K562 (cell line): ENCODE results near the gene PCBD1. TPM values are rescaled to one million over a fixed set of nuclear protein-coding genes. Genes with fewer than 3 reads are reported as not detected.

ENCODE experiments used
- BMI1 ChIP-seq: fragments of 150-350 bp; IDR thresholded peaks from 2 replicates; pipeline ENCODE4 v1.6.1; 2014; ENCODE audit warnings: low read length
- CREM ChIP-seq: IDR thresholded peaks from 2 replicates; pipeline ENCODE4 v1.6.1; 2014; ENCODE audit warnings: antibody characterized with exemption, low read depth
- FOXK1 ChIP-seq: sonication (generic); formaldehyde crosslinking; IDR thresholded peaks from 2 replicates; pipeline ENCODE4 v1.8.0; 2022; ENCODE audit warnings: missing genetic modification reagents, mild to moderate bottlenecking, borderline replicate concordance
- FOXM1 ChIP-seq, 2 experiments: fragments of 450-650 bp in 1 of 2; sonication (generic) in 1 of 2; formaldehyde crosslinking in 1 of 2; IDR thresholded peaks; 2 replicates each; pipeline versions ENCODE4 v1.6.1 to v1.9.0; 2017 to 2022; ENCODE audit warnings: low read depth in 2 of 2, mild to moderate bottlenecking in 2 of 2, missing genetic modification reagents in 1 of 2, moderate library complexity in 1 of 2
- HMG20A ChIP-seq: fragments of 450-650 bp; formaldehyde crosslinking; conservative IDR thresholded peaks from 2 replicates; pipeline ENCODE4 v1.4.0; 2020; ENCODE audit warnings: mild to moderate bottlenecking, mixed read lengths
- ILK ChIP-seq: fragments of 450-650 bp; IDR thresholded peaks from 2 replicates; pipeline ENCODE4 v1.6.1; 2016; ENCODE audit warnings: missing genetic modification characterization, low read depth, mild to moderate bottlenecking, missing compliant biosample characterization, moderate library complexity, borderline replicate concordance
- MAZ ChIP-seq, 2 experiments: fragments of 450-650 bp in 1 of 2; sonication (generic) in 1 of 2; formaldehyde crosslinking; IDR thresholded peaks in 1 of 2; conservative IDR thresholded peaks in 1 of 2; 2 replicates each; pipeline versions ENCODE4 v1.4.0 to v1.5.0; 2020; ENCODE audit warnings: mild to moderate bottlenecking in 1 of 2, missing genetic modification reagents in 1 of 2
- NEUROD1 ChIP-seq: fragments of 150-350 bp; IDR thresholded peaks from 2 replicates; pipeline ENCODE4 v1.6.1; 2014; ENCODE audit warnings: borderline replicate concordance, low read length, low read depth; ENCODE audit not compliant: partially characterized antibody
- POLR2AphosphoS2 ChIP-seq: IDR thresholded peaks from 2 replicates; pipeline ENCODE4 v1.6.1; 2012; ENCODE audit warnings: low read length, improper control_type of control experiment
- TARDBP ChIP-seq: fragments of 450-650 bp; IDR thresholded peaks from 2 replicates; pipeline ENCODE4 v1.6.1; 2016
- ZBTB5 ChIP-seq: fragments of 450-650 bp; IDR thresholded peaks from 2 replicates; pipeline ENCODE4 v1.6.1; 2017; ENCODE audit warnings: antibody characterized with exemption
- ZNF217 ChIP-seq: sonication (generic); formaldehyde crosslinking; IDR thresholded peaks from 2 replicates; pipeline ENCODE4 v1.8.0; 2022; ENCODE audit warnings: mild to moderate bottlenecking, missing genetic modification reagents
- ZNF347 ChIP-seq: fragments of 450-650 bp; formaldehyde crosslinking; IDR thresholded peaks from 2 replicates; pipeline ENCODE4 v1.4.0; 2020; ENCODE audit warnings: low read depth, mild to moderate bottlenecking, moderate library complexity
- polyA plus RNA-seq, 8 experiments: library from polyadenylated mRNA; depleted of rRNA in 4 of 8; stranded (reverse) in 5 of 8; unstranded in 3 of 8; fragments of >200 nt; fragmentation: Nextera tagmentation in 2 of 8; fragmentation: Illumina TruSeq in 1 of 8; extraction: Ambion mirVana in 2 of 8; extraction: Trizol in 1 of 8; gene quantifications; 2 replicates each; pipeline versions ENCODE4 v1.2.1 to v1.2.3, GENCODE V29; 2011 to 2014; ENCODE audit warnings: inconsistent platforms in 1 of 8, missing spikeins in 1 of 8
- total RNA-seq, 7 experiments: library from RNA; depleted of rRNA in 6 of 7; stranded (reverse); fragments of >200 nt in 6 of 7; fragmentation: Illumina TruSeq in 2 of 7; extraction: Trizol in 2 of 7; gene quantifications; 2 replicates each; pipeline versions ENCODE4 v1.2.1 to v1.2.3, GENCODE V29; 2011 to 2021; ENCODE audit warnings: low replicate concordance in 1 of 7
- TF ChIP-seq, protein P1 (sequence below), 3 experiments: IDR thresholded peaks in 2 of 3; conservative IDR thresholded peaks in 1 of 3; 2 replicates each; pipeline ENCODE4 v1.5.1; 2011 to 2012; ENCODE audit warnings: low read length in 3 of 3, mild to moderate bottlenecking in 3 of 3, control low read depth in 2 of 3, improper control_type of control experiment in 1 of 3, inconsistent platforms in 1 of 3, low read depth in 1 of 3, mixed read lengths in 1 of 3, moderate library complexity in 1 of 3; ENCODE audit not compliant: insufficient read depth in 2 of 3
- TF ChIP-seq, protein P2 (sequence below): fragments of 450-650 bp; formaldehyde crosslinking; IDR thresholded peaks from 2 replicates; pipeline ENCODE4 v1.4.0; 2020; ENCODE audit warnings: mild to moderate bottlenecking, moderate library complexity
- TF ChIP-seq, protein P3 (sequence below), 2 experiments: fragments of 450-650 bp in 1 of 2; IDR thresholded peaks; 2 replicates each; pipeline ENCODE4 v1.6.1; 2011 to 2017; ENCODE audit warnings: low read depth in 2 of 2, antibody characterized with exemption in 1 of 2, borderline replicate concordance in 1 of 2, low read length in 1 of 2, mild to moderate bottlenecking in 1 of 2, mixed read lengths in 1 of 2; ENCODE audit not compliant: control insufficient read depth in 1 of 2

PCBD1 gene
- total and polyA plus RNA-seq, 9 of the 15 experiments (the other 6 are each of a cell fraction or from before 2014, with no cell fraction given), result 14.6 to 109 (median 57.0) TPM

- TF ChIP-seq BMI1 (no peak), ZBTB5 (no peak), ZNF217 (CRISPR knock-in tag) (no peak), FOXM1 (IDR thresholded peaks at IDR 0.05; ENCODE audit: low read depth) (no peak), FOXM1 (CRISPR knock-in tag; IDR thresholded peaks at IDR 0.05; ENCODE audit: low read depth) (no peak), TARDBP (no peak), ZNF347 (CRISPR knock-in tag) (no peak), ILK (no peak), HMG20A (no peak), MAZ (CRISPR knock-in tag; conservative IDR thresholded peaks at IDR 0.05 in 1 of 2, IDR thresholded peaks at IDR 0.05 in 1 of 2) (peak in 1 of 2 experiments; percentile 69; a peak in 3 of 4 replicates), CREM (peak; percentile 45; the same call in 1 of the 2 replicates), NEUROD1 (peak; percentile 10), FOXK1 (CRISPR knock-in tag) (no peak), POLR2AphosphoS2 (no peak)
- TF ChIP-seq, protein P1, sequence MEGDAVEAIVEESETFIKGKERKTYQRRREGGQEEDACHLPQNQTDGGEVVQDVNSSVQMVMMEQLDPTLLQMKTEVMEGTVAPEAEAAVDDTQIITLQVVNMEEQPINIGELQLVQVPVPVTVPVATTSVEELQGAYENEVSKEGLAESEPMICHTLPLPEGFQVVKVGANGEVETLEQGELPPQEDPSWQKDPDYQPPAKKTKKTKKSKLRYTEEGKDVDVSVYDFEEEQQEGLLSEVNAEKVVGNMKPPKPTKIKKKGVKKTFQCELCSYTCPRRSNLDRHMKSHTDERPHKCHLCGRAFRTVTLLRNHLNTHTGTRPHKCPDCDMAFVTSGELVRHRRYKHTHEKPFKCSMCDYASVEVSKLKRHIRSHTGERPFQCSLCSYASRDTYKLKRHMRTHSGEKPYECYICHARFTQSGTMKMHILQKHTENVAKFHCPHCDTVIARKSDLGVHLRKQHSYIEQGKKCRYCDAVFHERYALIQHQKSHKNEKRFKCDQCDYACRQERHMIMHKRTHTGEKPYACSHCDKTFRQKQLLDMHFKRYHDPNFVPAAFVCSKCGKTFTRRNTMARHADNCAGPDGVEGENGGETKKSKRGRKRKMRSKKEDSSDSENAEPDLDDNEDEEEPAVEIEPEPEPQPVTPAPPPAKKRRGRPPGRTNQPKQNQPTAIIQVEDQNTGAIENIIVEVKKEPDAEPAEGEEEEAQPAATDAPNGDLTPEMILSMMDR (IDR thresholded peaks at IDR 0.05 in 2 of 3, conservative IDR thresholded peaks at IDR 0.05 in 1 of 3; ENCODE audit: insufficient read depth in 2 of 3, low read depth in 1 of 3, low read length in 3 of 3), result peak; percentile 95 to 97 (median 95)
- TF ChIP-seq, protein P2, sequence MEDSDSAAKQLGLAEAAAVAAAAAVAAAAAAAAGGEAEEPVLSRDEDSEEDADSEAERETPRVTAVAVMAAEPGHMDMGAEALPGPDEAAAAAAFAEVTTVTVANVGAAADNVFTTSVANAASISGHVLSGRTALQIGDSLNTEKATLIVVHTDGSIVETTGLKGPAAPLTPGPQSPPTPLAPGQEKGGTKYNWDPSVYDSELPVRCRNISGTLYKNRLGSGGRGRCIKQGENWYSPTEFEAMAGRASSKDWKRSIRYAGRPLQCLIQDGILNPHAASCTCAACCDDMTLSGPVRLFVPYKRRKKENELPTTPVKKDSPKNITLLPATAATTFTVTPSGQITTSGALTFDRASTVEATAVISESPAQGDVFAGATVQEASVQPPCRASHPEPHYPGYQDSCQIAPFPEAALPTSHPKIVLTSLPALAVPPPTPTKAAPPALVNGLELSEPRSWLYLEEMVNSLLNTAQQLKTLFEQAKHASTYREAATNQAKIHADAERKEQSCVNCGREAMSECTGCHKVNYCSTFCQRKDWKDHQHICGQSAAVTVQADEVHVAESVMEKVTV (CRISPR knock-in tag), result peak; percentile 78
- TF ChIP-seq, protein P3, sequence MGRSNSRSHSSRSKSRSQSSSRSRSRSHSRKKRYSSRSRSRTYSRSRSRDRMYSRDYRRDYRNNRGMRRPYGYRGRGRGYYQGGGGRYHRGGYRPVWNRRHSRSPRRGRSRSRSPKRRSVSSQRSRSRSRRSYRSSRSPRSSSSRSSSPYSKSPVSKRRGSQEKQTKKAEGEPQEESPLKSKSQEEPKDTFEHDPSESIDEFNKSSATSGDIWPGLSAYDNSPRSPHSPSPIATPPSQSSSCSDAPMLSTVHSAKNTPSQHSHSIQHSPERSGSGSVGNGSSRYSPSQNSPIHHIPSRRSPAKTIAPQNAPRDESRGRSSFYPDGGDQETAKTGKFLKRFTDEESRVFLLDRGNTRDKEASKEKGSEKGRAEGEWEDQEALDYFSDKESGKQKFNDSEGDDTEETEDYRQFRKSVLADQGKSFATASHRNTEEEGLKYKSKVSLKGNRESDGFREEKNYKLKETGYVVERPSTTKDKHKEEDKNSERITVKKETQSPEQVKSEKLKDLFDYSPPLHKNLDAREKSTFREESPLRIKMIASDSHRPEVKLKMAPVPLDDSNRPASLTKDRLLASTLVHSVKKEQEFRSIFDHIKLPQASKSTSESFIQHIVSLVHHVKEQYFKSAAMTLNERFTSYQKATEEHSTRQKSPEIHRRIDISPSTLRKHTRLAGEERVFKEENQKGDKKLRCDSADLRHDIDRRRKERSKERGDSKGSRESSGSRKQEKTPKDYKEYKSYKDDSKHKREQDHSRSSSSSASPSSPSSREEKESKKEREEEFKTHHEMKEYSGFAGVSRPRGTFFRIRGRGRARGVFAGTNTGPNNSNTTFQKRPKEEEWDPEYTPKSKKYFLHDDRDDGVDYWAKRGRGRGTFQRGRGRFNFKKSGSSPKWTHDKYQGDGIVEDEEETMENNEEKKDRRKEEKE (IDR thresholded peaks at IDR 0.05; ENCODE audit: borderline replicate concordance in 1 of 2, control insufficient read depth in 1 of 2, low read depth in 2 of 2, low read length in 1 of 2), result no peak
Observed at GRCh38 chr10:70925377-70926225, 37.2 kb upstream of the PCBD1 start (continued).
